Measurements from ENCODE around the gene BAZ2B.

Gene BAZ2B

GRCh38 chr2:159518321-159519005, 97.9 kb downstream of the BAZ2B start:
- DNase-seq: no peak

- peak; percentile 8 for DNase-seq
Observed at GRCh38 chr2:159516241-159516758, 100.0 kb downstream of the BAZ2B start.

- no peak for DNase-seq
Observed at GRCh38 chr2:159515441-159515840, 100.9 kb downstream of the BAZ2B start.

GRCh38 chr2:159513745-159514144, 102.6 kb downstream of the BAZ2B start:
- DNase-seq: no peak

- DNase-seq: no peak
Observed at GRCh38 chr2:159508140-159508539, 108.2 kb downstream of the BAZ2B start.

GRCh38 chr2:159506764-159507440, 109.4 kb downstream of the BAZ2B start:
- DNase-seq: no peak

- no peak for DNase-seq
Observed at GRCh38 chr2:159506202-159506601, 110.1 kb downstream of the BAZ2B start.

- DNase-seq: no peak
Observed at GRCh38 chr2:159505196-159505595, 111.2 kb downstream of the BAZ2B start.

- no peak for DNase-seq
Observed at GRCh38 chr2:159501743-159502142, 114.6 kb downstream of the BAZ2B start.

- no peak for DNase-seq
Observed at GRCh38 chr2:159497847-159498246, 118.5 kb downstream of the BAZ2B start.

- no peak for DNase-seq
Observed at GRCh38 chr2:159497256-159497655, 119.1 kb downstream of the BAZ2B start.

- no peak for DNase-seq
Observed at GRCh38 chr2:159489476-159489875, 126.9 kb downstream of the BAZ2B start.

GRCh38 chr2:159484532-159484931, 131.8 kb downstream of the BAZ2B start:
- DNase-seq: no peak

GRCh38 chr2:159476329-159476728, 140.0 kb downstream of the BAZ2B start:
- DNase-seq: no peak

- no peak for DNase-seq
Observed at GRCh38 chr2:159475793-159476192, 140.6 kb downstream of the BAZ2B start.

GRCh38 chr2:159471340-159471739, 145.0 kb downstream of the BAZ2B start:
- no peak for DNase-seq

- no peak for DNase-seq
Observed at GRCh38 chr2:159468257-159468656, 148.1 kb downstream of the BAZ2B start.

GRCh38 chr2:159462961-159463360, 153.4 kb downstream of the BAZ2B start:
- DNase-seq: no peak

- no peak for DNase-seq
Observed at GRCh38 chr2:159462201-159462785, 154.1 kb downstream of the BAZ2B start.

- DNase-seq: no peak
Observed at GRCh38 chr2:159461076-159461475, 155.3 kb downstream of the BAZ2B start.

GRCh38 chr2:159460227-159460626, 156.1 kb downstream of the BAZ2B start:
- DNase-seq: no peak

GRCh38 chr2:159459279-159459678, 157.1 kb downstream of the BAZ2B start:
- DNase-seq: no peak

GRCh38 chr2:159457589-159457988, 158.8 kb downstream of the BAZ2B start:
- no peak for DNase-seq
